OCI-LY7 (cell line): ENCODE data around the gene COBL.

Experiments used
- EZH2phosphoT487 ChIP-seq: fragments of 200-600 bp; sonication (generic); IDR thresholded peaks from 2 replicates; pipeline ENCODE4 v1.6.1; 2018; ENCODE audit warnings: low read depth, borderline replicate concordance, mild to moderate bottlenecking, mixed run types, antibody characterized with exemption, low read length, moderate library complexity, mixed read lengths
- TF ChIP-seq, protein P1 (sequence below): fragments of 200-600 bp; sonication (generic); conservative IDR thresholded peaks from 2 replicates; pipeline ENCODE4 v1.5.1; 2014; ENCODE audit warnings: mild to moderate bottlenecking, antibody characterized with exemption, low read length, moderate library complexity, mixed read lengths

GRCh38 chr7:51175316-51175991, 141.2 kb downstream of the COBL start:
- TF ChIP-seq, protein P1, sequence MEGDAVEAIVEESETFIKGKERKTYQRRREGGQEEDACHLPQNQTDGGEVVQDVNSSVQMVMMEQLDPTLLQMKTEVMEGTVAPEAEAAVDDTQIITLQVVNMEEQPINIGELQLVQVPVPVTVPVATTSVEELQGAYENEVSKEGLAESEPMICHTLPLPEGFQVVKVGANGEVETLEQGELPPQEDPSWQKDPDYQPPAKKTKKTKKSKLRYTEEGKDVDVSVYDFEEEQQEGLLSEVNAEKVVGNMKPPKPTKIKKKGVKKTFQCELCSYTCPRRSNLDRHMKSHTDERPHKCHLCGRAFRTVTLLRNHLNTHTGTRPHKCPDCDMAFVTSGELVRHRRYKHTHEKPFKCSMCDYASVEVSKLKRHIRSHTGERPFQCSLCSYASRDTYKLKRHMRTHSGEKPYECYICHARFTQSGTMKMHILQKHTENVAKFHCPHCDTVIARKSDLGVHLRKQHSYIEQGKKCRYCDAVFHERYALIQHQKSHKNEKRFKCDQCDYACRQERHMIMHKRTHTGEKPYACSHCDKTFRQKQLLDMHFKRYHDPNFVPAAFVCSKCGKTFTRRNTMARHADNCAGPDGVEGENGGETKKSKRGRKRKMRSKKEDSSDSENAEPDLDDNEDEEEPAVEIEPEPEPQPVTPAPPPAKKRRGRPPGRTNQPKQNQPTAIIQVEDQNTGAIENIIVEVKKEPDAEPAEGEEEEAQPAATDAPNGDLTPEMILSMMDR, result no peak
- no peak for TF ChIP-seq EZH2phosphoT487
